GM12865 (cell line): ENCODE data around the gene CCR5AS.
"Not testable (repeated sequence)": the region's sequence is repeated elsewhere in the genome, so short reads cannot be mapped to it uniquely, and the experiment has no call there.

ENCODE experiments used
- DNase-seq: peaks from one replicate; pipeline ENCODE4 v3.0.0; 2010; ENCODE audit warnings: low read depth
- H3K4me3 ChIP-seq: 2 replicates; pipeline ENCODE4 v1.5.1; 2011; ENCODE audit warnings: mild to moderate bottlenecking, low read depth, low read length, control low read depth
- TF ChIP-seq, protein P1 (sequence below): IDR thresholded peaks from 2 replicates; pipeline ENCODE4 v1.5.1; 2011; ENCODE audit warnings: low read length, control low read depth, low read depth, inconsistent platforms; ENCODE audit not compliant: insufficient read depth; ENCODE audit errors: missing control alignments

The CCR5AS gene

GRCh38 chr3:46438831-46439230 lies 32.0 kb upstream of the CCR5AS start:
- TF ChIP-seq, protein P1, sequence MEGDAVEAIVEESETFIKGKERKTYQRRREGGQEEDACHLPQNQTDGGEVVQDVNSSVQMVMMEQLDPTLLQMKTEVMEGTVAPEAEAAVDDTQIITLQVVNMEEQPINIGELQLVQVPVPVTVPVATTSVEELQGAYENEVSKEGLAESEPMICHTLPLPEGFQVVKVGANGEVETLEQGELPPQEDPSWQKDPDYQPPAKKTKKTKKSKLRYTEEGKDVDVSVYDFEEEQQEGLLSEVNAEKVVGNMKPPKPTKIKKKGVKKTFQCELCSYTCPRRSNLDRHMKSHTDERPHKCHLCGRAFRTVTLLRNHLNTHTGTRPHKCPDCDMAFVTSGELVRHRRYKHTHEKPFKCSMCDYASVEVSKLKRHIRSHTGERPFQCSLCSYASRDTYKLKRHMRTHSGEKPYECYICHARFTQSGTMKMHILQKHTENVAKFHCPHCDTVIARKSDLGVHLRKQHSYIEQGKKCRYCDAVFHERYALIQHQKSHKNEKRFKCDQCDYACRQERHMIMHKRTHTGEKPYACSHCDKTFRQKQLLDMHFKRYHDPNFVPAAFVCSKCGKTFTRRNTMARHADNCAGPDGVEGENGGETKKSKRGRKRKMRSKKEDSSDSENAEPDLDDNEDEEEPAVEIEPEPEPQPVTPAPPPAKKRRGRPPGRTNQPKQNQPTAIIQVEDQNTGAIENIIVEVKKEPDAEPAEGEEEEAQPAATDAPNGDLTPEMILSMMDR: no peak
- no peak for DNase-seq
- H3K4me3 ChIP-seq: no peak overlapping the region

GRCh38 chr3:46435081-46435726 lies 28.3 kb upstream of the CCR5AS start:
- TF ChIP-seq, protein P1: no peak

DNA sequence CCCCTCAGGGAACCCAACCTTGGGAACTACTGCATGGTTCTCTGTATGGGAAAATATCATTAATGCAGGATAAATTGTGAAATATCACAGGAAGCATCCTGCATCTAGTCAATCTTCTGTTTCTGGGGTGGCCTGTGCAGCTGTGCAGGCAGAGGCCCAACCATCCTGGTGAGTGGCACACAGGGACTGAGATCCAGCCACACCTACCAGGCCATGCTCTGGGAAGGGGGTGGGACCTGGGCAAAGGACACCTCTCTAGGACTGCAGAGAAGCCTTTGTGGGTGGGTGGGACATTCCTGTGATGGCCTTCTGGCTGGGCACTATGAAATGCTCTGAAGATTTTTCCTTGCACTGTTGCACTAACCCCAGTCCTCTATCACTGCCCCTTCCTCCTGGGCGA lies 27.0 kb upstream of the CCR5AS start:
- TF ChIP-seq, protein P1: no peak
- no peak overlapping the region for H3K4me3 ChIP-seq
- DNase-seq: no peak

More at GRCh38 chr3:46435081-46435726, 28.3 kb upstream of the CCR5AS start:
- DNase-seq: no peak
- H3K4me3 ChIP-seq: no peak overlapping the region

DNA sequence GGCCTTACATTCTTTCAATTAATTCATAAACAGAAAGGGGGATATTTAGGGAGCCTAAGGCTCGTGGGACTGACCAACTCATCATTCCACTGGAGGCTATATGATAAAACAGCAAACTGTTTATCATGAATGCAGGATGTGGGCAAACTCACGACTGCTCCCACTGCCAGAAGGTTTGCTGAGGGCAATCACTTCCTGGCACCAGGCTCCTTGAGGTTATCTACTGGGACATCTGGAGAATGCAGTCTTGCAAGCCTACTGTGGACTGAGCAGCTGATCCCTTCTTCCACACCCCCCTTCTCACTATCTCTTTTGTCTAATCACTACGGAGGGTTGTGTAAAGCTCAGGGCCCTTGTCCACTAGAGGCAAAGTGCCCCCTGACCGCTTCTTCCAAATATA lies 26.3 kb upstream of the CCR5AS start:
- not testable (repeated sequence) for H3K4me3 ChIP-seq, DNase-seq

GRCh38 chr3:46431905-46432304 lies 25.0 kb upstream of the CCR5AS start:
- not testable (repeated sequence) for DNase-seq, H3K4me3 ChIP-seq

DNA sequence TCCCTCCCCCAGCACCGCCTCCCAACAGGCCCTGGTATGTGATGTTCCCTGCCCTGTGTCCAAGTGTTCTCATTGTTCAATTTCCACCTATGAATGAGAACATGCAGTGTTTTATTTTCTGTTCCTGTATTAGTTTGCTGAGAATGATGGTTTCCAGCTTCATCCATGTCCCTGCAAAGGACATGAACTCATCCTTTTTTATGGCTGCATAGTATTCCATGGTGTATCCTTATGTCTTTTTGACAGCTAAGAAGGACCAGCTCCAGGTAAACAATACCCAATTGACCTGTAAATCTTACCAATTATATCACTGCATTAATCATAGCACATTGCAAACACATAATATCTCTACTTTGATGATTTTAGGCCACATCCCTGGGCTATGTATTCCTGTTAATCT lies 24.0 kb upstream of the CCR5AS start:
- not testable (repeated sequence) for DNase-seq, H3K4me3 ChIP-seq

- H3K4me3 ChIP-seq: no peak overlapping the region
- TF ChIP-seq, protein P1: no peak
- DNase-seq: no peak
These were observed 22.8 kb upstream of the CCR5AS start for GRCh38 chr3:46429671-46430070.

GRCh38 chr3:46429250-46429649 lies 22.4 kb upstream of the CCR5AS start:
- H3K4me3 ChIP-seq: no peak overlapping the region
- DNase-seq: no peak
- TF ChIP-seq, protein P1: no peak
